Esophagus (tissue), 2 donors: Measurements from ENCODE around the gene ACTL7A. TPM values are rescaled to one million over a fixed set of nuclear protein-coding genes. Genes with fewer than 3 reads are reported as not detected.
"Not testable (repeated sequence)": the region's sequence is repeated elsewhere in the genome, so short reads cannot be mapped to it uniquely, and the experiment has no call there.

ENCODE experiments used
- H3K27ac ChIP-seq, 2 donors: one replicate each; pipeline ENCODE4 v1.5.1; 2013; ENCODE audit warnings: low read depth in 2 of 2, mild to moderate bottlenecking in 2 of 2, inconsistent platforms in 1 of 2, low read length in 1 of 2, moderate library complexity in 1 of 2
- H3K27me3 ChIP-seq, 2 donors: one replicate each; pipeline ENCODE4 v1.6.1; 2013; ENCODE audit warnings: low read length in 2 of 2, control low read depth in 1 of 2, mild to moderate bottlenecking in 1 of 2; ENCODE audit not compliant: insufficient read depth in 2 of 2, control insufficient read depth in 1 of 2
- H3K36me3 ChIP-seq, 2 donors: one replicate each; pipeline ENCODE4 v1.6.1; 2013; ENCODE audit warnings: low read length in 1 of 2; ENCODE audit not compliant: control insufficient read depth in 2 of 2, insufficient read depth in 2 of 2
- H3K4me1 ChIP-seq, 2 donors: one replicate each; pipeline ENCODE4 v1.6.1; 2013; ENCODE audit warnings: low read length in 1 of 2; ENCODE audit not compliant: control insufficient read depth in 2 of 2, insufficient read depth in 2 of 2
- H3K4me3 ChIP-seq, 2 donors: one replicate each; pipeline ENCODE4 v1.5.1; 2013; ENCODE audit warnings: low read length in 2 of 2, mild to moderate bottlenecking in 2 of 2, low read depth in 1 of 2, moderate library complexity in 1 of 2
- H3K9me3 ChIP-seq, 2 donors: one replicate each; pipeline ENCODE4 v1.6.1; 2013; ENCODE audit warnings: mild to moderate bottlenecking in 2 of 2, low read depth in 1 of 2, low read length in 1 of 2, moderate library complexity in 1 of 2; ENCODE audit not compliant: control insufficient read depth in 2 of 2, insufficient read depth in 1 of 2
- WGBS, 2 donors: extraction: QIAGEN DNeasy Blood & Tissue Kit; methylation state at CpG; one replicate each; pipeline ENCODE4 v1.1.7; 2013; 5-methylcytosine and 5-hydroxymethylcytosine counted together
- polyA plus RNA-seq, 2 donors: library from polyadenylated mRNA; stranded (reverse); fragments of 200-250 nt; gene quantifications; one replicate each; pipeline ENCODE4 v1.2.3, GENCODE V29; 2013
- donor health status: healthy with polysubstance abuse.
- donor health status: Bipolar disorder and iron deficiency.

The ACTL7A gene
- polyA plus RNA-seq, 2 donors = not detected

DNA sequence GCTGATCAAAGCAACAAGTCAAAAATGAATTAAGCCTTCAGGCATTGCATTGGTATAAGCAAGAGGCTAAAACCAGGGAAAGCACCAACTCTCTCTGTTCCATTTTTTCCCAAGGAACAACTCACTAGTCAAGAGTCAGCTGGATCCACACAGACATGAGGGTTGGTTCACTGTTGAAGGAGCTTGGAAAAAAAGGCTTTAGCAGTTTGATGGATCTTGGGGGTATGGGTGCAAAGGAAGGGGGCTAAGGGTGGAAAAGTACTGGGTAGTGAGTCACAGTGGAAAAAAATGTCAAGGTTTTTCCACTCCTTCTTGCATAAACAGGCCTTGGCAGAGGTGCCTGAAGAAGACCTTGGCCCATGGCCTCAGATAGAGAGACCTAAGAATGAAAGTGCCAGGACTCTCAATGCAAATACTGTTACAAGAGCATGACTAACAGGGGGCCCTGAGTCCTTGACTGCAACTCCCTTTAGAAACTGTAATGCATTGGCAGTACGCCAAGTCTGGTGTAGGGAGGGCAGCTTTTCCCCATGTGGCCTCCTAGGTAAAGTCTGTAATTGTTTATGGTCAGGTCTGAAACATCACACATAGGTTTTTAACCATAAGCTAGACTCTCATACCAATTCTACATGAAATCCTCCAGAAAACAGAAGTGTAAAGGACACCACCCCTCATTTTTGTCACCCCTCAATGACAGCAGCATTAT is 23.7 kb downstream of the ACTL7A start:
- Histone ChIP-seq H3K36me3 (peaks cover 1 to 2% of the 10 kb centered on the region in 2 donors), H3K4me3 (no peak overlapping the region), H3K9me3 (no peaks in the 10 kb centered on the region), H3K4me1 (no peaks in the 10 kb centered on the region), H3K27ac (peak overlapping the region in 1 of 2 donors; percentile 3), H3K27me3 (no peaks in the 10 kb centered on the region)
- 7 to 40% methylated on average over 1 of the region's 1 CpG for WGBS, 2 donors

DNA sequence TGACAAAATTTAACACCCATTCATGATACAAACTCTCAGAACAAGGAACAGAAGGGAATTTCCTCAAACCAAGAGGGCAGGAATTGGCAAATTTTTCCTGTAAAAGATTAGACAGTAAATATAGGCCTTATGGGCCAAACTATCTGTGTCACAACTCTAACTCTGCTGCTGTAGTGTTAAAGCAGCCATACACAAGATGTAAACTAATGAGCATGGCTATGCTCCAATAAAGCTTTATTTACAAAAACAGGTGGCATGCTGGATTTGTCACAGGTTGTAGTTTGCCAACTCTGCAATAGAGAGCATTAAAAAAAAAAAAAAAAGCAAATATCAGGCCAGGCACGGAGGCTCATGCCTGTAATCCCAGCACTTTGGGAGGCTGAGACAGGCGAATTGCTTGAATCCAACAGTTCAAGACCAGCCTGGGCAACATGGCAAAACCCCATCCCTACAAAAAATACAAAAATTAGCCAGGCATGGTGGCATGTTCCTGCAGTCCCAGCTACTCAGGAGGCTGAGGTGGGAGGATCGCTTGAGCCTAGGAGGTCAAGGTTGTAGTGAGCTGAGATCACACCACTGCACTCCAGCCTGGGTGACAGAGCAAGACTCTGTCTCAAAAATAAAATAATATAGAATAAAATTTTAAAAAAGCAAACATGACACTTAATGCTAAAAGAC is 24.7 kb downstream of the ACTL7A start:
- not testable (repeated sequence) for H3K27ac ChIP-seq, H3K4me3 ChIP-seq, H3K4me1 ChIP-seq, H3K27me3 ChIP-seq, H3K9me3 ChIP-seq, H3K36me3 ChIP-seq
- WGBS, 2 donors = 83 to 86% methylated on average over 3 of the region's 3 CpGs

DNA sequence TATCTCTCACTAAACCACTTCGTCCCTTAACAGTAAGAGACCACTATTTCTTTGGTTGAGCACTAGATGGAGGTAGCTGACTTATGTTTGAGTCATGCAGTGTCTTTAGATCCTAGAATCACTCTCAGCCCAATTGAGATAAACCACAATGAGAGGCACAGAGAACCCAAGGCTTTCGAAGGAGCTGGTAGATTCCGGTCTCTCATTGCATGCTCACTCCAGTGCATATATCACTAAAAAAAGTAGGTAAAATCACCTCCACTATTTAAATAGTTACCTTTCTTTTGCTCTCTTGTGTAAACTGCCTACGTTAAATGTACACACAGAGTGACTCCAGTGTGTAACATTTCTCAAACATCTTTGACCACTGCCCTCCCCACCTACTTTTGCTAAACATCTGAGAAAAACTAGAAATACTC is 27.6 kb downstream of the ACTL7A start:
- Histone ChIP-seq H3K4me1 (no peaks in the 10 kb centered on the region), H3K27ac (no peak overlapping the region), H3K9me3 (no peaks in the 10 kb centered on the region), H3K4me3 (no peak overlapping the region), H3K27me3 (no peaks in the 10 kb centered on the region), H3K36me3 (peaks cover 8 to 20% of the 10 kb centered on the region in 2 donors)
- 84 to 91% methylated on average over 4 of the region's 4 CpGs for WGBS, 2 donors

DNA sequence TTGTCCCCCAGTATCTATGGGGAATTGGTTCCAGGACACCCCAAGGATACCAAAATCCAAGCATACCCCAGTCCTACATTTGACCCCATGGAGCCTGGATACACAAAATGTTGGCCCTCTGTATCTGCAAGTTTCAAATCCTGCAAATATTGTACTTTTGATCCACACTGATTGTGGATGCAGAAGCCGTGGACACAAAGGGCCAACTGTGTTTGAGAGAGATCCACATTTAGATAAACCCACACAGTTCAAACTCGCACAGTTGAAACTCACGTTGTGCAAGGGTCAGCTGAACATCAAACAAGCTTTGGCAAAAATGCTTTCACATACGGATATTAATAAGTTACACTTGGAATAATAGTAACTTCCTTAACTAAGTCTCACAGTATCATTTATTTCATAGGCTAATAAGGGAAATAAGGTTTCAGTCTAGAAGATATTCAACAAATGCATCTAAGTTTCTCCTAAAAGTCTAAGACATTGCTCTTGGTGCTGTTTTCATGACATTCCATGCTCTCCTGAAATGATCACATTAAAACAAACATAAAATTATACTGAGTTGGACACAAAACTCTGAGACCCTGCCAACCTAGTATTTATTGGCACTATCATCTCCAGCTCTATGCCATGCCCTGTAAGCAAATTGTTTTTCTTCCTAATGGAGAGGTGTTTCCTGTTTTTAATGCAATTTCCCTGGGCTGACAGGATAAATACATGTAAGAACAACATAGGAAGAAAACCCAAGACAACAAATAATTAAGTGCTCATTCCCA is 32.3 kb downstream of the ACTL7A start:
- Histone ChIP-seq H3K27ac (no peak overlapping the region), H3K4me3 (no peak overlapping the region), H3K4me1 (no peaks in the 10 kb centered on the region), H3K9me3 (peaks cover 0 to 2% of the 10 kb centered on the region in 2 donors), H3K36me3 (peaks cover 26 to 30% of the 10 kb centered on the region in 2 donors), H3K27me3 (no peaks in the 10 kb centered on the region)
- 88% methylated on average over 4 of the region's 4 CpGs for WGBS, 2 donors

DNA sequence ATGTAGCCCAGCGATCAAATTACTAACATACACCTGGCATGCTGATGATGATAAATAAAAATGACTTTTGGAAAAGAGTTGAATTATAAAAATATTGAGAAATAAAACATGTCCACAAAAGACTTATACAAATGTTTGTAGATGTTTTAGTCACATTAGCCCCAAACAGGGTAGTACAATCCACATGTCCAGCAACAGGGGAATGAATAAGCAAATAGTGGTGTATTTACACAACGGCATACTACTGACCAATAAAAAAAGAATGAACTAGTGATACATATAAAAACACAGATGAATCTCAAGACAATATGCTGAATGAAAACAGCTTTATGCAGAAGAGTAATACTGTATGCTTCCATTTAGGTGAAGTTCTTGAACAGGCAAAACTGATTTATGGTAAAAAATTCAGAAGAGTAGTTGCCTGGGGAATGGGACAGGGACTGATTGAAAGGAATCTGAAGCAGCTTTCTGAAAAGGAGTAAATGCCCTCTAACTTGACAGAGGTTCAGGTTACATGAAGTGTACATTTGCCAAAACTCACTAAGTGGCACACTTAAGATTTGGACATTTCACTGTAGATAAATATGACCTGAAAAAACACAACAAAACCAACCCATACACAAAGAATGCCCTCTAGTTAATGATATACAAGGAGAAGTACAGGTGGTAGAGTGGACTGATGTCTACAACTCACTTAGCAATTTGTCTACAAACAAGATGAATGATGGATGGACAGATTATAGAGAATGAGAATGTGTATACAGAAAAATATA is 35.4 kb downstream of the ACTL7A start:
- peaks cover 0 to 2% of the 10 kb centered on the region in 2 donors for H3K9me3 ChIP-seq
- H3K36me3 ChIP-seq = peaks cover 20 to 27% of the 10 kb centered on the region in 2 donors
- H3K4me1 ChIP-seq = no peaks in the 10 kb centered on the region
- 93 to 97% methylated on average over 2 of the region's 2 CpGs for WGBS, 2 donors
- H3K4me3 ChIP-seq = no peak overlapping the region
- no peak overlapping the region for H3K27ac ChIP-seq
- no peaks in the 10 kb centered on the region for H3K27me3 ChIP-seq

DNA sequence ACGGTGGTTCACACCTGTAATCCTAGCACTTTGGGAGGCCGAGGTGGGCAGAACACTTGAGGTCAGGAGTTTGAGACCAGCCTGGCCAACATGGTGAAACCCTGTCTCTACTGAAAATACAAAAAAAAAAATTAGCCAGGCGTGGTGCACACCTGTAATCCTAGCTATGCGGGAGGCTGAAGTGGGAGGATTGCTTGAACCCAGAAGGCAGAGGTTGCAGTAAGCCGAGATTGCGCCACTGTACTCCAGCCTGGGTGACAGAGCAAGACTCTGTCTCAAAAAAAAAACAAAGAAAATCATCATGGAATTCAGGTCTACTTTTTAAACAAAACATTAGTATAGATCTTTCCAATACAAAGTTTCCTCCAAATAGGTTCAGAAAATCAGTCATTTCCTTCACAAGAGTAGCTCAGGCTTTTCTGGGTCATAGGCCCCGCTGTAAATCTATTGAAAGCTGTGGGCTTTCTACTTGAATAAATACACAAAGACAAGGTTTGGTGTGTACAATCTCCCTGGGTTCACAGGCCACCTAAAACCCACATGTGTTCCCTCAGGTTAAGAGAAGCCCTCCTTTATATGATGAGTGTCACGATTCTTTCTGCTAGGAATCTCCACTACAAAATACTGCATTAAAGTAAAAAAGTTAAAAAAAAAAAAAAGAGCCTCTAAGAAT is 37.1 kb downstream of the ACTL7A start:
- H3K36me3 ChIP-seq = peaks cover 20 to 23% of the 10 kb centered on the region in 2 donors
- H3K4me3 ChIP-seq, H3K9me3 ChIP-seq, H3K27ac ChIP-seq, H3K27me3 ChIP-seq, H3K4me1 ChIP-seq: not testable (repeated sequence)
- 94 to 95% methylated on average over 8 of the region's 8 CpGs for WGBS, 2 donors

DNA sequence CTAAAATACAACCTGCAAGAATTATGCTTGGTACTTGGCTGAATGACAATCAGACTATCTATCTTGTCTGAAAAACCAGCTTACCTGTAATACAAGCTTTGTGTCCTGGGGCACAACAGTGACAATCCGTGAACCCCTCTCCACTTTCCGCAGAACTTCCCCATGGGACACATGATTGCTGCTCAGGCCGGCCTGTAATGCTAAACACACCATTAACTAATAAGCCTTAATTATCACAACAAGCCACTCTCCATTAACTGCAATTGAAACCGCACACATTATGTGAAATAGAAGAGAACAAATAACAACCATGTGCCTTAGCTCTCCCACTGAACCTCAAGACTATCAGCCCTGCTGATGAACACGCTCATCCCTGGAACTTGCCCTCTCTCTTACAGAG is 38.1 kb downstream of the ACTL7A start:
- 89 to 94% methylated on average over 5 of the region's 5 CpGs for WGBS, 2 donors
- Histone ChIP-seq H3K4me3 (no peak overlapping the region), H3K4me1 (no peaks in the 10 kb centered on the region), H3K9me3 (peaks cover 0 to 2% of the 10 kb centered on the region in 2 donors), H3K36me3 (peaks cover 13 to 20% of the 10 kb centered on the region in 2 donors), H3K27ac (no peak overlapping the region), H3K27me3 (no peaks in the 10 kb centered on the region)

DNA sequence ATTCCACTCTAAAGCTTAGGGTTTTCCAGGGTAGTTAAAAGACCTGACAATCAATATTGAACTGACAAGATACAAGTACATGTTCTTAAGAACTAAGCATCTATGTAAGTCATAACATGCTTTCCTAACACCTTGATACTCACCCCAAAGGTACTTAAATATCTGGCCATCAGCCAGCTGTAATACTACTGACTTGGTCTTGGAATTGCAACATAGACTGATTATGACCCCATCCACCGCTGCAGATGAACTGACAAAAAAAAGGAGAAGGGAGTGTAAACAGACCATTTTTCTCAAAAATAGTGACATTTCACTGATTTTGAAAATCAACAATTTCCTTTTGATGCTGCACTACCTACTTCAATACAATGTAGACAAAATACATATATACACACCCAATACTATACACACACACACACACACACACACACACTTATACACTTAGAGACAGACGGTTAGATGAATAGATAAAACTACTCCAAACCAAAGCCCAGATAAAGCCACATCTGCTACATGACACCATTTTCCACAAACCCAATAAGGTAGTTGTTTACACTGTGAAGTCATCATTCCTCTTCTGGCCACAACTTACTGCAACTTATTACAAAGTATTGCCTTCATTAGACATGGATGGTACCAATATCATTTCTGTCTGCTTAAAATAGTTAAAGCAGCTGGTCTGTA is 41.5 kb downstream of the ACTL7A start:
- Histone ChIP-seq H3K27ac (no peak overlapping the region), H3K4me1 (no peaks in the 10 kb centered on the region), H3K36me3 (peaks cover 0 to 29% of the 10 kb centered on the region in 2 donors), H3K9me3 (no peaks in the 10 kb centered on the region), H3K27me3 (no peaks in the 10 kb centered on the region), H3K4me3 (no peak overlapping the region)
- WGBS, 2 donors = 79 to 89% methylated on average over 2 of the region's 2 CpGs
